Testis (tissue), 3 donors: ENCODE results near the gene KLHL1. TPM values are rescaled to one million over a fixed set of nuclear protein-coding genes. Genes with fewer than 3 reads are reported as not detected.

Source experiments
- DNase-seq: peaks from one replicate; pipeline ENCODE4 v3.0.0-alpha.2; 2019
- H3K27ac ChIP-seq, 2 donors: fragments of 200-600 bp; sonication (generic); one replicate each; pipeline ENCODE4 v1.5.1; 2019
- H3K27me3 ChIP-seq: fragments of 200-600 bp; sonication (generic); one replicate; pipeline ENCODE4 v1.5.1; 2019
- H3K36me3 ChIP-seq: fragments of 200-600 bp; sonication (generic); one replicate; pipeline ENCODE4 v1.5.1; 2017; ENCODE audit warnings: low read depth; ENCODE audit errors: missing control alignments
- H3K4me1 ChIP-seq: fragments of 200-600 bp; sonication (generic); one replicate; pipeline ENCODE4 v1.5.1; 2019
- H3K4me3 ChIP-seq, 2 donors: fragments of 200-600 bp; sonication (generic); one replicate each; pipeline ENCODE4 v1.5.1; 2017 to 2019
- H3K9me3 ChIP-seq: fragments of 200-600 bp; sonication (generic); one replicate; pipeline ENCODE4 v1.5.1; 2017
- POLR2A ChIP-seq: fragments of 450-650 bp; IDR thresholded peaks from one replicate; pipeline ENCODE4 v1.6.1; 2017; ENCODE audit warnings: antibody characterized with exemption, mild to moderate bottlenecking, moderate library complexity
- WGBS, 2 donors: methylation state at CpG; one replicate each; pipeline ENCODE4 v1.1.5; 2018; 5-methylcytosine and 5-hydroxymethylcytosine counted together
- intact Hi-C: fragments of 100-400 bp; cut with DNase I; formaldehyde crosslinking; loops from one replicate; pipeline ENCODE4 v1.15.1; 2023; ENCODE audit warnings: low total_unique reads
- polyA plus RNA-seq: library from polyadenylated mRNA; stranded (reverse); fragments of 350-450 nt; fragmentation: Illumina TruSeq; extraction: RNeasy Lipid Tissue Mini Kit (QIAGEN cat#74804); gene quantifications from one replicate; pipeline ENCODE4 v1.2.3, GENCODE V29; 2014; ENCODE audit warnings: low read depth, low replicate concordance; ENCODE audit not compliant: insufficient read depth
- total RNA-seq, 2 donors: library from RNA; depleted of rRNA; stranded (reverse); fragments of >200 nt; gene quantifications; one replicate each; pipeline ENCODE4 v1.2.3, GENCODE V29; 2016
- TF ChIP-seq, protein P1 (sequence below), 3 experiments: fragments of 450-650 bp in 2 of 3; fragments of 200-600 bp in 1 of 3; sonication (generic) in 1 of 3; IDR thresholded peaks; one replicate each; pipeline ENCODE4 v1.5.1; 2016 to 2019; ENCODE audit warnings: antibody characterized with exemption in 3 of 3, mild to moderate bottlenecking in 2 of 3, moderate library complexity in 1 of 3

Gene KLHL1
- total and polyA plus RNA-seq, 3 donors from 2014 or later: 0.16 to 0.87 (median 0.21) TPM

DNA sequence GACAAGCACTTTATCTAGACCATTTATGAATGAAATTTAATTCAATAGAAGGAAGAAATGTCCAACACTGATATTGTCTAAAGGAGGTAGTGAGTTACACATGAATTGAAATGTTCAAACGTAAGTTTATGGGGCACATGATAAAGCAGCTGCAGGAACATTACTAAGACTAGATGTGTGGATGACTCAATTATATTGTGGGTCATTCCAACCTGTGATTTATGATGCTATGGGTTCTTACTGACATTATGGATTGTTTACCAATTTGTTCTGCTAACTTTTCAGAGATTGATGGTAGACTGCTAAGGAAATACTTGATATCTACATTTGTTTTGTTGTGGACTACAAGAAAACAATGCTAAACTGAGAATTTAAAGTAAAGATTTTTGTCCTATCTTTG lies 56.7 kb downstream of the KLHL1 start:
- no peak overlapping the region for H3K4me3 ChIP-seq
- H3K27ac ChIP-seq: no peak overlapping the region
- H3K4me1 ChIP-seq: no peaks in the 10 kb centered on the region
- intact Hi-C loops: no loop called here
- no peaks in the 10 kb centered on the region for H3K27me3 ChIP-seq
- DNase-seq: no peak
- TF ChIP-seq, protein P1, sequence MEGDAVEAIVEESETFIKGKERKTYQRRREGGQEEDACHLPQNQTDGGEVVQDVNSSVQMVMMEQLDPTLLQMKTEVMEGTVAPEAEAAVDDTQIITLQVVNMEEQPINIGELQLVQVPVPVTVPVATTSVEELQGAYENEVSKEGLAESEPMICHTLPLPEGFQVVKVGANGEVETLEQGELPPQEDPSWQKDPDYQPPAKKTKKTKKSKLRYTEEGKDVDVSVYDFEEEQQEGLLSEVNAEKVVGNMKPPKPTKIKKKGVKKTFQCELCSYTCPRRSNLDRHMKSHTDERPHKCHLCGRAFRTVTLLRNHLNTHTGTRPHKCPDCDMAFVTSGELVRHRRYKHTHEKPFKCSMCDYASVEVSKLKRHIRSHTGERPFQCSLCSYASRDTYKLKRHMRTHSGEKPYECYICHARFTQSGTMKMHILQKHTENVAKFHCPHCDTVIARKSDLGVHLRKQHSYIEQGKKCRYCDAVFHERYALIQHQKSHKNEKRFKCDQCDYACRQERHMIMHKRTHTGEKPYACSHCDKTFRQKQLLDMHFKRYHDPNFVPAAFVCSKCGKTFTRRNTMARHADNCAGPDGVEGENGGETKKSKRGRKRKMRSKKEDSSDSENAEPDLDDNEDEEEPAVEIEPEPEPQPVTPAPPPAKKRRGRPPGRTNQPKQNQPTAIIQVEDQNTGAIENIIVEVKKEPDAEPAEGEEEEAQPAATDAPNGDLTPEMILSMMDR (IDR thresholded peaks at IDR 0.05): no peak
- no peak for TF ChIP-seq POLR2A
- no peaks in the 10 kb centered on the region for H3K9me3 ChIP-seq
- H3K36me3 ChIP-seq: no peaks in the 10 kb centered on the region
- 76 to 89% methylated on average over 1 of the region's 1 CpG for WGBS, 2 donors

DNA sequence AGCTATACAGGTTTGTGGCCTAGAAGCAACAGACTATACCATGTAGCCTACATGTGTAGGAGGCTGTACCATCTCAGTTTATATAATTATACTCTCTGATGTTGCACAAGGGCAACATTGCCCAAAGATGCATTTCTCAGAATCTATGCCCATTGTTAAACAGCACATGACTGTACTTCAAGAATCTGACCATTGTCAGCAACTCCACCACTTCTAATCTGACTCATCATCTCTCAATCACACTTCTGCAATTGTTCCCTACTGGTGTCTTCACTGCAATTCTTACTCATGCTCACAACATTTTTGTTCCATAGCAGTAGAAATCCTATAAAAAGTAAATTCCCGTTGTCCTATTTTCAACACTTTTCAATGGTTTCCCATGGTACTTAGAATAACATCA lies 64.6 kb downstream of the KLHL1 start:
- no peaks in the 10 kb centered on the region for H3K9me3 ChIP-seq
- H3K4me3 ChIP-seq: no peak overlapping the region
- no peak overlapping the region for H3K27ac ChIP-seq
- H3K36me3 ChIP-seq: no peaks in the 10 kb centered on the region
- intact Hi-C loops: no loop called here
- DNase-seq: no peak
- no peaks in the 10 kb centered on the region for H3K4me1 ChIP-seq
- no peak for TF ChIP-seq POLR2A
- TF ChIP-seq, protein P1 (IDR thresholded peaks at IDR 0.05): no peak
- H3K27me3 ChIP-seq: no peaks in the 10 kb centered on the region
- 86 to 88% methylated on average over 1 of the region's 1 CpG for WGBS, 2 donors

DNA sequence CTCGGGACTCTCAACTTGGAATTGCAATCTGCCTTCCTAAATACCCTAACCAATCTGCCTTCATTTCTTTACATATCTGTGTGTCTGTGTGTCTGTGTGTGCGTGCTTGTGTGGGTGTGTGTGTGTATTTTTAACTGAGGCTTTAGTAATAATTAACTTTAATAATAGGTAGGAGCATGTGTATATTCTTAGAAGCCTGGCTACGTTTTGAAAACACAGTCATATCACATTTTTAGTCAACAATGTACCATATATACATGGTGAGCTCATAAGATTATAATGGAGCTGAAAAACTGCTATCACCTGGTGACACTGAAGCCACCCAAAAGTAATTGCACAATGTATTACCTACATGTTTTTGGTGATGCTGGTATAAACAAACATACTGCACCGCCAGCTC lies 66.1 kb downstream of the KLHL1 start:
- H3K4me3 ChIP-seq: no peak overlapping the region
- 87 to 90% methylated on average over 4 of the region's 4 CpGs for WGBS, 2 donors
- no peaks in the 10 kb centered on the region for H3K27me3 ChIP-seq
- H3K4me1 ChIP-seq: no peaks in the 10 kb centered on the region
- H3K27ac ChIP-seq: no peak overlapping the region
- no peak for TF ChIP-seq POLR2A
- TF ChIP-seq, protein P1 (IDR thresholded peaks at IDR 0.05): no peak
- no peak for DNase-seq
- intact Hi-C loops: no loop called here
- H3K9me3 ChIP-seq: no peaks in the 10 kb centered on the region
- H3K36me3 ChIP-seq: no peaks in the 10 kb centered on the region

DNA sequence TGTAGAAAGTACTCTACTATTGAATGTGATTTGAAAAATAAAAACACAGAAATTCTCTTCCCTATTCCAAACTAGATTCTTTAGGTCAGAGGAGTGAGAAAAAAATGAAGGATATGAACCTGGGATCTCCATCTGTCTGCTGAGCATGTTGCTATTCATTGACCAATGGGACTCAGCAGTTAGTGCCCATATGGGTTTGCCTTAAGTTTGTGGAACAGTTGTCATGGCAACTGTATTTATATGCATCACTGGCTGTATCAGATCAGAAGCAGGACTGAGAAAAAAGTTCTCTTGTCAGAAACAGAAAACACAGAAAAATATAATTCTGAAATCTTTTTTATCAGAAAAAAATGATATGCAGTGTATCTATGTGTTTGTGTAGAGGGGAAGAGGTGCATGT lies 74.0 kb downstream of the KLHL1 start:
- intact Hi-C loops: no loop called here
- Histone ChIP-seq H3K9me3 (no peaks in the 10 kb centered on the region), H3K4me3 (no peak overlapping the region), H3K27me3 (no peaks in the 10 kb centered on the region), H3K36me3 (no peaks in the 10 kb centered on the region), H3K27ac (no peak overlapping the region), H3K4me1 (no peaks in the 10 kb centered on the region)
- TF ChIP-seq POLR2A: no peak
- TF ChIP-seq, protein P1 (IDR thresholded peaks at IDR 0.05): no peak
- no peak for DNase-seq

DNA sequence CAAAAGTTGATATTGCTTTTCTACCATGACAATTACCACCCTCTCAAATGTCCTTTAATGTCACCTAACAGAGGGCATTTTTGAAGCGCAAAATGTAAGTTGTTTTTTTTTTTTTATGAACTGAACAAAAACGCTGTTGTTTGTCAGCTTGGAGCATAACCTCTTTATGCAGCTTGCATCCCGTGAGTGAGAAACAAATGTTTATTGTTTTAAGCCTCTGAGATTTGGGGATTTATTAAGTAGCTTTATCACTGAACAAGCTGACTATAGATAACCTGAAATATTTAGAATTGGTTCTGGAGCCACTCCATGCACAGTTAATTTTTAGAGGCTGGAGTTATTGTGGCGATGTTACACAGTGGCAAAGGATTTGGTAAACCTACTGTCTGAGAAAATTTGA lies 80.7 kb downstream of the KLHL1 start:
- no peaks in the 10 kb centered on the region for H3K36me3 ChIP-seq
- H3K27me3 ChIP-seq: no peaks in the 10 kb centered on the region
- H3K4me3 ChIP-seq: no peak overlapping the region
- H3K27ac ChIP-seq: no peak overlapping the region
- TF ChIP-seq, protein P1 (IDR thresholded peaks at IDR 0.05): no peak
- no peak for TF ChIP-seq POLR2A
- no peaks in the 10 kb centered on the region for H3K4me1 ChIP-seq
- intact Hi-C loops: no loop called here
- H3K9me3 ChIP-seq: no peaks in the 10 kb centered on the region
- 52 to 59% methylated on average over 4 of the region's 4 CpGs for WGBS, 2 donors
- DNase-seq: no peak
